ENCODE results near the gene IMMP2L.

- TF ChIP-seq CTCF (IDR thresholded peaks at IDR 0.05) (no peak), POLR2AphosphoS5 (IDR thresholded peaks at IDR 0.05) (no peak)
Observed at GRCh38 chr7:110772615-110773014, 789.7 kb downstream of the IMMP2L start.

Data from esophagus muscularis mucosa (tissue), 3 donors.